HepG2 (cell line): Measurements from ENCODE around the gene GUCY2F. TPM values are rescaled to one million over a fixed set of nuclear protein-coding genes. Genes with fewer than 3 reads are reported as not detected.

Experiments used
- ATAC-seq: fragments of 200-7000 bp; cut with Tn5 transposase; 3 replicates; pipeline ENCODE4 v1.9.1; 2020; ENCODE audit warnings: mild to moderate bottlenecking, moderate library complexity
- BruUV-seq: library from RNA; stranded (reverse); fragments of 400-500 nt; replicated peaks from 2 replicates; lab custom pipeline; 2021; lab: Mats Ljungman, UMichigan
- CTCF ChIA-PET: fragments of 300-600 bp; formaldehyde crosslinking; extraction: SDS; loops from one replicate; lab custom pipeline; 2021; ENCODE audit warnings: low total read pairs, inconsistent platforms, low intra/inter-chr PET ratio; lab: Yijun Ruan, JAX
- POLR2A ChIA-PET: fragments of 350-600 bp; sonication (Branson Sonifier 250); formaldehyde crosslinking; loops from one replicate; lab custom pipeline; 2020; ENCODE audit warnings: antibody characterized with exemption, inconsistent platforms; lab: Yijun Ruan, JAX
- DNase-seq: peaks from one replicate; pipeline ENCODE4 v3.0.0-alpha.2; 2015; ENCODE audit warnings: low spot score
- FAIRE-seq: peaks from 3 replicates; lab custom pipeline; 2011; peaks lifted over from hg19 to GRCh38; lab: Jason Lieb, UNC
- H2AFZ ChIP-seq: one replicate; pipeline ENCODE4 v1.6.1; 2011; ENCODE audit warnings: low read length, inconsistent platforms
- H3K27ac ChIP-seq: fragments of 300-600 bp; 3 replicates; pipeline ENCODE4 v1.8.0; 2011; ENCODE audit warnings: mixed run types, mild to moderate bottlenecking, mixed read lengths, low read length, inconsistent platforms; ENCODE audit not compliant: insufficient read depth; ENCODE audit errors: extremely low read length
- H3K27me3 ChIP-seq, 2 experiments: fragments of 200-600 bp in 1 of 2; 2 replicates in 1 of 2; 3 replicates in 1 of 2; pipeline versions ENCODE4 v1.6.0 to v1.8.0; 2011; ENCODE audit warnings: low read length in 2 of 2, mild to moderate bottlenecking in 2 of 2, moderate library complexity in 2 of 2, inconsistent platforms in 1 of 2; ENCODE audit not compliant: insufficient read depth in 2 of 2, control insufficient read depth in 1 of 2
- H3K36me3 ChIP-seq, 2 experiments: fragments of 200-600 bp in 1 of 2; replicated peaks in 1 of 2; 2 replicates in 1 of 2; 3 replicates in 1 of 2; pipeline versions ENCODE4 v1.5.1 to v1.8.0; 2011; ENCODE audit warnings: low read length in 2 of 2, inconsistent platforms in 1 of 2; ENCODE audit not compliant: insufficient read depth in 2 of 2, control insufficient read depth in 1 of 2
- H3K4me1 ChIP-seq: 2 replicates; pipeline ENCODE4 v1.5.1; 2012; ENCODE audit warnings: low read length, inconsistent platforms; ENCODE audit not compliant: insufficient read depth
- H3K4me2 ChIP-seq: 2 replicates; pipeline ENCODE4 v1.6.0; 2011; ENCODE audit warnings: low read depth, low read length, inconsistent platforms
- H3K4me3 ChIP-seq, 3 experiments: fragments of 200-600 bp in 1 of 3; sonication (generic), shearing (Covaris generic) in 1 of 3; replicated peaks in 1 of 3; 2 replicates each; pipeline ENCODE4 v1.5.1; 2011 to 2016; ENCODE audit warnings: low read length in 3 of 3, inconsistent platforms in 2 of 3, low read depth in 2 of 3, mild to moderate bottlenecking in 2 of 3, control low read depth in 1 of 3, mixed read lengths in 1 of 3; ENCODE audit not compliant: insufficient read depth in 1 of 3
- H3K79me2 ChIP-seq: one replicate; pipeline ENCODE4 v1.6.1; 2011; ENCODE audit warnings: low read length, inconsistent platforms; ENCODE audit not compliant: insufficient read depth
- H3K9ac ChIP-seq: 2 replicates; pipeline ENCODE4 v1.6.0; 2011; ENCODE audit warnings: mild to moderate bottlenecking, low read depth, low read length, inconsistent platforms; ENCODE audit not compliant: insufficient read depth
- H3K9me3 ChIP-seq: 2 replicates; pipeline ENCODE4 v1.5.1; 2012; ENCODE audit warnings: mild to moderate bottlenecking, low read length
- H4K20me1 ChIP-seq: 2 replicates; pipeline ENCODE4 v1.6.0; 2011; ENCODE audit warnings: inconsistent platforms, mild to moderate bottlenecking, low read length, moderate library complexity; ENCODE audit not compliant: insufficient read depth
- ARID5B ChIP-seq: IDR thresholded peaks from 2 replicates; pipeline ENCODE4 v1.4.0; 2020; ENCODE audit warnings: mild to moderate bottlenecking, missing genetic modification reagents
- BHLHE40 ChIP-seq: IDR thresholded peaks from 2 replicates; pipeline ENCODE4 v1.6.1; 2011; ENCODE audit warnings: low read length, improper control_type of control experiment
- CAMTA2 ChIP-seq: sonication (generic); formaldehyde crosslinking; IDR thresholded peaks from 2 replicates; pipeline ENCODE4 v1.4.0; 2020; ENCODE audit warnings: mild to moderate bottlenecking, missing genetic modification reagents, borderline replicate concordance
- CC2D1A ChIP-seq: sonication (generic); formaldehyde crosslinking; IDR thresholded peaks from 2 replicates; pipeline ENCODE4 v1.8.1; 2023; ENCODE audit warnings: mild to moderate bottlenecking, missing genetic modification reagents
- FOXA3 ChIP-seq: IDR thresholded peaks from 2 replicates; pipeline ENCODE4 v1.6.1; 2016; ENCODE audit warnings: missing genetic modification reagents, missing compliant biosample characterization
- NPAS2 ChIP-seq: sonication (generic); formaldehyde crosslinking; IDR thresholded peaks from 2 replicates; pipeline ENCODE4 v1.8.0; 2022; ENCODE audit warnings: mild to moderate bottlenecking, missing genetic modification reagents, borderline replicate concordance
- STAG1 ChIP-seq: sonication (generic); formaldehyde crosslinking; IDR thresholded peaks from 2 replicates; pipeline ENCODE4 v1.4.0; 2020; ENCODE audit warnings: missing genetic modification reagents
- TERF1 ChIP-seq: sonication (generic); formaldehyde crosslinking; IDR thresholded peaks from 2 replicates; pipeline ENCODE4 v1.8.0; 2022; ENCODE audit warnings: mild to moderate bottlenecking, missing genetic modification reagents, moderate library complexity
- ZBTB14 ChIP-seq: sonication (generic); formaldehyde crosslinking; IDR thresholded peaks from 2 replicates; pipeline ENCODE4 v1.4.0; 2020; ENCODE audit warnings: missing genetic modification reagents
- ZNF263 ChIP-seq: sonication (generic); formaldehyde crosslinking; IDR thresholded peaks from 2 replicates; pipeline ENCODE4 v1.4.0; 2020; ENCODE audit warnings: missing genetic modification reagents
- WGBS: methylation state at CpG from one replicate; pipeline ENCODE4 v1.1.6; 2017; ENCODE audit warnings: low lambda C conversion rate; 5-methylcytosine and 5-hydroxymethylcytosine counted together
- in situ Hi-C: cut with HindIII; loops from 2 replicates; pipeline ENCODE4 v1.10.0; 2017; ENCODE audit warnings: low pct_unique_long_range_greater_than_20kb; ENCODE audit not compliant: extremely low pct_ligation_motif_present
- intact Hi-C: fragments of 100-400 bp; cut with micrococcal nuclease; formaldehyde crosslinking; loops from one replicate; pipeline ENCODE4 v1.10.0; 2022; ENCODE audit not compliant: unreplicated experiment
- polyA plus RNA-seq, 8 experiments: library from polyadenylated mRNA; depleted of rRNA in 3 of 8; stranded (reverse) in 7 of 8; unstranded in 1 of 8; fragments of >200 nt; fragmentation: Illumina TruSeq in 4 of 8; extraction: Trizol in 4 of 8; gene quantifications; 2 replicates each; pipeline versions ENCODE4 v1.2.1 to v1.2.3, GENCODE V29; 2011 to 2016; ENCODE audit warnings: low read depth in 4 of 8, missing spikeins in 1 of 8, mixed read lengths in 1 of 8; ENCODE audit not compliant: insufficient read depth in 1 of 8
- total RNA-seq, 5 experiments: library from RNA; depleted of rRNA; stranded (reverse); fragments of >200 nt; fragmentation: Illumina TruSeq; extraction: Trizol; gene quantifications; 2 replicates each; pipeline ENCODE4 v1.2.3, GENCODE V29; 2016; ENCODE audit warnings: low read depth in 1 of 5

GUCY2F gene
- total and polyA plus RNA-seq, 2 of the 13 experiments (the other 11 are each of a cell fraction or from before 2014, with no cell fraction given): 0.03 TPM; not detected in 1

- TF ChIP-seq ZNF263 (CRISPR knock-in tag) (no peak), ZBTB14 (no peak), STAG1 (CRISPR knock-in tag) (peak; percentile 79), TERF1 (CRISPR knock-in tag) (no peak), BHLHE40 (peak; percentile 76)
- TF ChIP-seq, all 625 proteins: peak for 6
Measured at GRCh38 chrX:109485470-109486340, 3.8 kb upstream of the GUCY2F start (continued).

- ChIA-PET CTCF (interaction anchor here (0.7 to 1.9 kb wide), 2 partner anchors 11 to 148 kb away, joined by 4 to 9 read pairs; no protein-coding TSS in a partner anchor), POLR2A (no interaction called here)
- no peak overlapping the region for H2AFZ ChIP-seq
- no peak overlapping the region for H3K4me3 ChIP-seq
- intact Hi-C loops (loop anchor here (2.0 to 5.0 kb wide), 3 partner anchors 142 to 407 kb away; no protein-coding TSS in a partner anchor), in situ Hi-C loops (loop anchor here (5.0 kb wide), 2 partner anchors 147 to 407 kb away; no protein-coding TSS in a partner anchor)
- 11% methylated on average over 1 of the region's 1 CpG for WGBS
- peaks cover 17% of the 10 kb centered on the region for H3K4me1 ChIP-seq
- H3K36me3 ChIP-seq: no peaks in the 10 kb centered on the region
- no peak for FAIRE-seq
- no peaks in the 10 kb centered on the region for H4K20me1 ChIP-seq
- H3K9ac ChIP-seq: no peak overlapping the region
- no peaks in the 10 kb centered on the region for H3K9me3 ChIP-seq
- H3K27ac ChIP-seq: no peak overlapping the region
- no peak for ATAC-seq
- no peak overlapping the region for H3K4me2 ChIP-seq
- TF ChIP-seq CAMTA2 (CRISPR knock-in tag): no peak
- TF ChIP-seq ARID5B: no peak
- TF ChIP-seq FOXA3 (CRISPR knock-in tag): no peak
- no peak for TF ChIP-seq CC2D1A (CRISPR knock-in tag)
- TF ChIP-seq NPAS2 (CRISPR knock-in tag): no peak
- H3K27me3 ChIP-seq: no peaks in the 10 kb centered on the region
- DNase-seq: no peak
- BruUV-seq: no TSS peak
- H3K79me2 ChIP-seq: no peaks in the 10 kb centered on the region
Measured at GRCh38 chrX:109484886-109485285, 3.0 kb upstream of the GUCY2F start.
